GM19463 (cell line): Measurements from ENCODE around the gene USP50.
"Not testable (repeated sequence)": the region's sequence is repeated elsewhere in the genome, so short reads cannot be mapped to it uniquely, and the experiment has no call there.

Source experiments
- ATAC-seq: cut with Tn5 transposase; IDR thresholded peaks from one replicate; pipeline ENCODE4 v1.9.1; 2021; ENCODE audit warnings: mild to moderate bottlenecking, moderate library complexity; ENCODE audit not compliant: unreplicated experiment

USP50 gene

GRCh38 chr15:50505656-50506055 lies 40.8 kb downstream of the USP50 start:
- ATAC-seq = not testable (repeated sequence)

GRCh38 chr15:50503144-50503543 lies 43.3 kb downstream of the USP50 start:
- no peak for ATAC-seq

- no peak for ATAC-seq
Observed at GRCh38 chr15:50501815-50502214, 44.7 kb downstream of the USP50 start.

GRCh38 chr15:50500352-50500751 lies 46.1 kb downstream of the USP50 start:
- no peak for ATAC-seq

GRCh38 chr15:50496692-50497091 lies 49.8 kb downstream of the USP50 start:
- no peak for ATAC-seq

GRCh38 chr15:50494547-50494946 lies 51.9 kb downstream of the USP50 start:
- not testable (repeated sequence) for ATAC-seq

- ATAC-seq = no peak
Observed at GRCh38 chr15:50493625-50494024, 52.8 kb downstream of the USP50 start.

- ATAC-seq = no peak
Observed at GRCh38 chr15:50487287-50487686, 59.2 kb downstream of the USP50 start.

GRCh38 chr15:50485389-50485788 lies 61.1 kb downstream of the USP50 start:
- no peak for ATAC-seq

GRCh38 chr15:50484781-50485180 lies 61.7 kb downstream of the USP50 start:
- peak; percentile 61 for ATAC-seq

GRCh38 chr15:50476143-50476542 lies 70.3 kb downstream of the USP50 start:
- ATAC-seq = no peak

- no peak for ATAC-seq
Observed at GRCh38 chr15:50471072-50471471, 75.4 kb downstream of the USP50 start.

- no peak for ATAC-seq
Observed at GRCh38 chr15:50463423-50464358, 82.8 kb downstream of the USP50 start.

GRCh38 chr15:50458348-50459112 lies 87.9 kb downstream of the USP50 start:
- ATAC-seq = no peak

GRCh38 chr15:50452927-50453326 lies 93.5 kb downstream of the USP50 start:
- no peak for ATAC-seq
